HG02852 (cell line): ENCODE results near the gene RNF166.

ENCODE experiments used
- ATAC-seq: cut with Tn5 transposase; IDR thresholded peaks from one replicate; pipeline ENCODE4 v1.9.1; 2021; ENCODE audit warnings: mild to moderate bottlenecking, moderate library complexity; ENCODE audit not compliant: unreplicated experiment

RNF166 gene

GRCh38 chr16:88739977-88740726 is 33.9 kb upstream of the RNF166 start:
- ATAC-seq = no peak

- no peak for ATAC-seq
Measured at GRCh38 chr16:88739139-88739976, 33.1 kb upstream of the RNF166 start.

GRCh38 chr16:88738151-88739084 is 32.2 kb upstream of the RNF166 start:
- ATAC-seq = no peak

- ATAC-seq = peak; percentile 47
Measured at GRCh38 chr16:88737298-88738150, 31.3 kb upstream of the RNF166 start.

GRCh38 chr16:88736496-88736895 is 30.3 kb upstream of the RNF166 start:
- ATAC-seq = no peak

GRCh38 chr16:88736088-88736487 is 29.9 kb upstream of the RNF166 start:
- ATAC-seq = no peak

- no peak for ATAC-seq
Measured at GRCh38 chr16:88735616-88736015, 29.4 kb upstream of the RNF166 start.

GRCh38 chr16:88735121-88735520 is 28.9 kb upstream of the RNF166 start:
- ATAC-seq = no peak

GRCh38 chr16:88734361-88734728 is 28.1 kb upstream of the RNF166 start:
- no peak for ATAC-seq

- no peak for ATAC-seq
Measured at GRCh38 chr16:88733630-88734360, 27.6 kb upstream of the RNF166 start.

- ATAC-seq = no peak
Measured at GRCh38 chr16:88732961-88733294, 26.7 kb upstream of the RNF166 start.

GRCh38 chr16:88732172-88732960 is 26.2 kb upstream of the RNF166 start:
- ATAC-seq = no peak

- no peak for ATAC-seq
Measured at GRCh38 chr16:88731699-88732098, 25.5 kb upstream of the RNF166 start.

- no peak for ATAC-seq
Measured at GRCh38 chr16:88730632-88731607, 24.7 kb upstream of the RNF166 start.

GRCh38 chr16:88727871-88728270 is 21.7 kb upstream of the RNF166 start:
- no peak for ATAC-seq

GRCh38 chr16:88726981-88727380 is 20.8 kb upstream of the RNF166 start:
- ATAC-seq = no peak

- no peak for ATAC-seq
Measured at GRCh38 chr16:88726408-88726749, 20.2 kb upstream of the RNF166 start.
